22Rv1 (cell line): Measurements from ENCODE around the gene SLC4A11.

Experiments
- CTCF ChIP-seq: fragments of 450-650 bp; IDR thresholded peaks from 2 replicates; pipeline ENCODE4 v1.5.1; 2017; ENCODE audit warnings: mild to moderate bottlenecking
- ZFX ChIP-seq: fragments of 450-650 bp; IDR thresholded peaks from 2 replicates; pipeline ENCODE4 v1.6.1; 2017; ENCODE audit warnings: antibody characterized with exemption, borderline replicate concordance

- no peak for TF ChIP-seq CTCF
- TF ChIP-seq ZFX: no peak
Observed at GRCh38 chr20:3237958-3238615, 903 bp downstream of the SLC4A11 start.
